MM.1S (cell line): ENCODE data around the gene SSBP3.

Experiments
- DNase-seq: peaks from one replicate; pipeline ENCODE4 v3.0.0-alpha.2; 2015
- H2AFZ ChIP-seq: fragments of 300-600 bp; sonication (generic); 2 replicates; pipeline ENCODE4 v1.6.0; 2016; ENCODE audit warnings: antibody characterized with exemption, low read length
- H3F3A ChIP-seq: fragments of 300-600 bp; sonication (generic); 2 replicates; pipeline ENCODE4 v1.6.1; 2016; ENCODE audit warnings: mild to moderate bottlenecking, antibody characterized with exemption, low read length, moderate library complexity, mixed read lengths; ENCODE audit not compliant: insufficient read depth
- H3K27ac ChIP-seq: fragments of 300-600 bp; sonication (generic); 2 replicates; pipeline ENCODE4 v1.5.1; 2016; ENCODE audit warnings: mild to moderate bottlenecking, low read length
- H3K27me3 ChIP-seq: fragments of 300-600 bp; sonication (generic); replicated peaks from 2 replicates; pipeline ENCODE4 v1.6.0; 2016; ENCODE audit warnings: low read length; ENCODE audit not compliant: insufficient read depth
- H3K36me3 ChIP-seq: fragments of 300-600 bp; sonication (generic); replicated peaks from 2 replicates; pipeline ENCODE4 v1.6.1; 2016; ENCODE audit warnings: mild to moderate bottlenecking, low read length, mixed read lengths; ENCODE audit not compliant: insufficient read depth
- H3K4me1 ChIP-seq: fragments of 300-600 bp; sonication (generic); 2 replicates; pipeline ENCODE4 v1.6.1; 2016; ENCODE audit warnings: low read length, mixed read lengths
- H3K4me2 ChIP-seq: fragments of 300-600 bp; sonication (generic); 2 replicates; pipeline ENCODE4 v1.6.0; 2016; ENCODE audit warnings: low read depth, low read length
- H3K4me3 ChIP-seq: fragments of 300-600 bp; sonication (generic); 2 replicates; pipeline ENCODE4 v1.5.1; 2016; ENCODE audit warnings: low read length, mixed read lengths
- H3K79me2 ChIP-seq: fragments of 300-600 bp; sonication (generic); 2 replicates; pipeline ENCODE4 v1.6.1; 2016; ENCODE audit warnings: mixed run types, low read length, mixed read lengths
- H3K9ac ChIP-seq: fragments of 300-600 bp; sonication (generic); 2 replicates; pipeline ENCODE4 v1.6.1; 2016; ENCODE audit warnings: low read length, mixed read lengths
- H3K9me2 ChIP-seq: fragments of 300-600 bp; sonication (generic); replicated peaks from 2 replicates; pipeline ENCODE4 v1.6.1; 2016; ENCODE audit warnings: mild to moderate bottlenecking, low read length, mixed read lengths; ENCODE audit not compliant: insufficient read depth
- H3K9me3 ChIP-seq: fragments of 300-600 bp; sonication (generic); replicated peaks from 2 replicates; pipeline ENCODE4 v1.6.1; 2016; ENCODE audit warnings: mild to moderate bottlenecking, low read length, mixed read lengths; ENCODE audit not compliant: insufficient read depth
- H4K20me1 ChIP-seq: fragments of 300-600 bp; sonication (generic); 2 replicates; pipeline ENCODE4 v1.6.1; 2016; ENCODE audit warnings: mild to moderate bottlenecking, low read length, moderate library complexity, mixed read lengths; ENCODE audit not compliant: insufficient read depth
- CTCF ChIP-seq: fragments of 300-600 bp; sonication (generic); IDR thresholded peaks from 2 replicates; pipeline ENCODE4 v1.5.1; 2016; ENCODE audit warnings: antibody characterized with exemption, low read length, mixed read lengths
- EZH2 ChIP-seq: fragments of 300-600 bp; sonication (generic); optimal IDR thresholded peaks from 2 replicates; pipeline ENCODE3; 2017; ENCODE audit warnings: low read depth, mild to moderate bottlenecking, antibody characterized with exemption, low read length, mixed read lengths
- EZH2phosphoT487 ChIP-seq: fragments of 300-600 bp; sonication (generic); IDR thresholded peaks from 2 replicates; pipeline ENCODE4 v1.6.1; 2018; ENCODE audit warnings: antibody characterized with exemption, low read length

SSBP3 gene

GRCh38 chr1:54256522-54257345 is 149.5 kb downstream of the SSBP3 start:
- Histone ChIP-seq H2AFZ (no peak overlapping the region), H3K27ac (no peak overlapping the region), H3K4me3 (no peak overlapping the region), H3K9me3 (no peaks in the 10 kb centered on the region), H3K9me2 (no peaks in the 10 kb centered on the region), H3K36me3 (no peaks in the 10 kb centered on the region), H4K20me1 (no peaks in the 10 kb centered on the region), H3K9ac (no peak overlapping the region), H3K4me2 (no peak overlapping the region), H3K4me1 (no peaks in the 10 kb centered on the region), H3K79me2 (no peaks in the 10 kb centered on the region), H3K27me3 (no peaks in the 10 kb centered on the region), H3F3A (no peaks in the 10 kb centered on the region)
- TF ChIP-seq CTCF: no peak
- no peak for TF ChIP-seq EZH2
- DNase-seq: no peak

DNA sequence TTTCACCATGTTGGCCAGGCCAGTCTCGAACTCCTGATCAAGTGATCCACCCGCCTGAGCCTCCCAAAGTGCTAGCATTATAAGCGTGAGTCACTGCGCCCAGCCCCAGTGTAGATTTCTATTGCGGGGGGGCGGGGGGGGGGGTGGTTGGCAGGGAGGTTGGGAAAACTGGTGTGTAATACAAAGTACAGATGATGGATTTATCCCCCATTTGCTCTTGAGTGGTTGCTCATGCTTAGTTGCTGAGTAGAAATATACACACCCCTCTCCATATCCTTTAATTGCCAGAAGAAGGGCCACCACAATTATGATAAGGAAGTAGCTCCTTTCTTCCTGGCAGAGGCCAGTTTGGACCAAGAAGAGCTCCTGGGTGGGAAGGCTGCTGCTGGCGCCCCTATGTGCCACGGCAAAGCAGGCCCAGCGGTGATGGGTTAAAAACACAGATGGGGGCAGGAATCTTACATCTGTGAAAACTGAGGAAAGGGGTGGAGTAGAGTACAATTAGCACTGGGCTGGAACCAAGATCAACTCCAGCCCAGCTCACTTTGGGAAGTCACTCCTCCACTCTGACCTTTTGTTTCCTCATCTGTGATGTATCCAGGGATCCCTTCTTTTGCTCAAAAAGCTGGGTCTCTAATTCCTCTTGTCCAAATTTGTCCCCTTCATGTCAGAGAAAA is 151.0 kb downstream of the SSBP3 start:
- Histone ChIP-seq H3K4me2 (no peak overlapping the region), H3K4me3 (no peak overlapping the region), H3K79me2 (no peaks in the 10 kb centered on the region), H3K9me3 (no peaks in the 10 kb centered on the region), H3F3A (no peaks in the 10 kb centered on the region), H3K27me3 (no peaks in the 10 kb centered on the region), H3K27ac (no peak overlapping the region), H3K36me3 (no peaks in the 10 kb centered on the region), H2AFZ (no peak overlapping the region), H4K20me1 (no peaks in the 10 kb centered on the region), H3K9me2 (no peaks in the 10 kb centered on the region), H3K4me1 (no peaks in the 10 kb centered on the region), H3K9ac (no peak overlapping the region)
- TF ChIP-seq EZH2 (no peak), CTCF (no peak), EZH2phosphoT487 (no peak)
- no peak for DNase-seq

DNA sequence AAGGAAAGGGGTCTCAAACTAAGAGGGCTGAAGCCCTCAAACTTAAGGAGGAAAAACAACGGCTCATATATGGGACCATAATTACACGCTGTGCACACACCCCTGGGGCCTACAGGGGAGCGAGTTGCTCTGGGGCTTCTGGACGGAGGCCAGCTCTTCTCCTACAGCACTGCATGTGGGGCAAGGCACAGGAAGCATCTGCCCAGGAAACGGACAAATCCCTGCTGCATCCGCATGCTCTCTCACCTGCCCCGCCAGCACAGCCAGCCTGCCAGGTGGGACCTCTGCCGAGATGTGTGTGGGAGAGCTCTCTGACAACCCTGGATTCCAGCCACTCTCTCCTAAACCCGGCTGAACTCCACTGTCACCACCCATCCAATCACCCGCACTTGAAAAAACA is 152.1 kb downstream of the SSBP3 start:
- Histone ChIP-seq H3K79me2 (no peaks in the 10 kb centered on the region), H3K4me1 (no peaks in the 10 kb centered on the region), H3K9me3 (no peaks in the 10 kb centered on the region), H3K36me3 (no peaks in the 10 kb centered on the region), H3K27ac (no peak overlapping the region), H3K9me2 (no peaks in the 10 kb centered on the region), H3K27me3 (no peaks in the 10 kb centered on the region), H3K4me3 (no peak overlapping the region), H3F3A (no peaks in the 10 kb centered on the region), H4K20me1 (no peaks in the 10 kb centered on the region), H3K4me2 (no peak overlapping the region), H2AFZ (no peak overlapping the region), H3K9ac (no peak overlapping the region)
- TF ChIP-seq EZH2phosphoT487 (no peak), CTCF (no peak), EZH2 (no peak)
- DNase-seq: no peak
